ENCODE results near the gene ARID2. TPM values are rescaled to one million over a fixed set of nuclear protein-coding genes. Genes with fewer than 3 reads are reported as not detected.

Gene ARID2
- total RNA-seq, 2 donors from 2014 or later: 29.6 TPM

- peaks cover 2 to 5% of the 10 kb centered on the region in 2 donors for H3K36me3 Mint-ChIP-seq (ENCODE audit: insufficient read depth in 2 of 2)
- H3K4me1 Mint-ChIP-seq (ENCODE audit: low read depth): no peaks in the 10 kb centered on the region
- DNase-seq (no peak), ATAC-seq (replicated peaks in 1 of 2) (no peak)
- H3K9me3 Mint-ChIP-seq: peaks cover 3 to 7% of the 10 kb centered on the region in 2 donors
- no peak overlapping the region for H3K27ac Mint-ChIP-seq
- no peak overlapping the region for H3K4me3 Mint-ChIP-seq
- H3K27me3 Mint-ChIP-seq (ENCODE audit: low read depth): no peaks in the 10 kb centered on the region
Observed at GRCh38 chr12:45705404-45705803, 24.1 kb upstream of the ARID2 start.

GRCh38 chr12:45707241-45707857 lies 22.2 kb upstream of the ARID2 start:
- H3K4me3 Mint-ChIP-seq: no peak overlapping the region
- DNase-seq (no peak), ATAC-seq (replicated peaks in 1 of 2) (no peak)
- H3K9me3 Mint-ChIP-seq: peaks cover 0 to 2% of the 10 kb centered on the region in 2 donors
- H3K4me1 Mint-ChIP-seq (ENCODE audit: low read depth): no peaks in the 10 kb centered on the region
- H3K27me3 Mint-ChIP-seq (ENCODE audit: low read depth): no peaks in the 10 kb centered on the region
- H3K27ac Mint-ChIP-seq: no peak overlapping the region
- H3K36me3 Mint-ChIP-seq (ENCODE audit: insufficient read depth in 2 of 2): no peaks in the 10 kb centered on the region

- ATAC-seq (replicated peaks in 1 of 2): no peak
- H3K9me3 Mint-ChIP-seq: peaks cover 0 to 1% of the 10 kb centered on the region in 2 donors
- no peaks in the 10 kb centered on the region for H3K36me3 Mint-ChIP-seq (ENCODE audit: insufficient read depth in 2 of 2)
- H3K27me3 Mint-ChIP-seq (ENCODE audit: low read depth): no peaks in the 10 kb centered on the region
- no peak for DNase-seq
- no peak overlapping the region for H3K4me3 Mint-ChIP-seq
- no peak overlapping the region for H3K27ac Mint-ChIP-seq
- H3K4me1 Mint-ChIP-seq (ENCODE audit: low read depth): no peaks in the 10 kb centered on the region
Observed at GRCh38 chr12:45708363-45708762, 21.1 kb upstream of the ARID2 start.

DNA sequence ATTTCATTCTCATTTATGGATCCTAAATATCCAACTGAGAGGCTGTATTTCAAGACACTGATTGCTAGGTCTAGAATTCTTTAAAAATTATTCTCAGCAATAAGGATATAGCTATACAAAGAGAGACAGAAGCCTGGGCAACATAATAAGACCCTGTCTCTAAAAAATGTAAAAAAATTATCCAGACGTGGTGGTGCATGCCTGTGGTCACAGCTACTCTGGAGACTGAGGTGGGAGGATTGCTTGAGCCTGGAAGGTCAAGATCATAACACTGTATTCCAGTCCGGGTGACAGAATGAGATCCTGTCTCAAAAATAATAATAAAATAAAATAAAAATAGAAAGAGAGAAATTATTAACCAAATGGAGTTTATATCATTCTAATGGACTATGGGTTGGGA lies 20.6 kb upstream of the ARID2 start:
- Mint-ChIP-seq H3K4me1 (ENCODE audit: low read depth) (no peaks in the 10 kb centered on the region), H3K36me3 (ENCODE audit: insufficient read depth in 2 of 2) (no peaks in the 10 kb centered on the region), H3K27me3 (ENCODE audit: low read depth) (no peaks in the 10 kb centered on the region), H3K9me3 (no peaks in the 10 kb centered on the region), H3K4me3 (no peak overlapping the region), H3K27ac (no peak overlapping the region)
- no peak for DNase-seq
- no peak for ATAC-seq (replicated peaks in 1 of 2)

GRCh38 chr12:45712319-45712718 lies 17.2 kb upstream of the ARID2 start:
- H3K9me3 Mint-ChIP-seq: no peaks in the 10 kb centered on the region
- H3K36me3 Mint-ChIP-seq (ENCODE audit: insufficient read depth in 2 of 2): peaks cover 0 to 2% of the 10 kb centered on the region in 2 donors
- ATAC-seq (replicated peaks in 1 of 2): no peak
- H3K4me1 Mint-ChIP-seq (ENCODE audit: low read depth): no peaks in the 10 kb centered on the region
- no peak overlapping the region for H3K4me3 Mint-ChIP-seq
- H3K27me3 Mint-ChIP-seq (ENCODE audit: low read depth): no peaks in the 10 kb centered on the region
- no peak for DNase-seq
- H3K27ac Mint-ChIP-seq: no peak overlapping the region

DNA sequence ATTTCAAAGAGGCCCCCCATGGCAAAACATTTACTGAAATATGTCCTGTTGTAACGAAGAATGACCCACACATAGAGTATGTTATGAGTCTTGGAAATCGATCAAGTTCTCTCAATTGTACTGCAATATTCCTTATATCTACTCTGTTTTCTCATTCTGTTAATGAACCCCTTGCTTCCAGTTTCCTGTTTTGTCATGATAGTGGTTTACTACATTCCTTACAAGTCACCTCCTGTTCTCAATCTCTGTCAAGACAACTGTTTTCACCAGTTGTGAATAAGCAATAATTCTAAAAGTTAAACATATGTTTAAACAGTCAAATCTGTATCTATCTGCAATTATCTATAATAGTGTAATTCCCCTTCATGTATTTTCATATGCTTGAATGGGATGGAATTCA lies 16.4 kb upstream of the ARID2 start:
- no peak for DNase-seq
- ATAC-seq (replicated peaks in 1 of 2): no peak
- H3K4me1 Mint-ChIP-seq (ENCODE audit: low read depth): no peaks in the 10 kb centered on the region

DNA sequence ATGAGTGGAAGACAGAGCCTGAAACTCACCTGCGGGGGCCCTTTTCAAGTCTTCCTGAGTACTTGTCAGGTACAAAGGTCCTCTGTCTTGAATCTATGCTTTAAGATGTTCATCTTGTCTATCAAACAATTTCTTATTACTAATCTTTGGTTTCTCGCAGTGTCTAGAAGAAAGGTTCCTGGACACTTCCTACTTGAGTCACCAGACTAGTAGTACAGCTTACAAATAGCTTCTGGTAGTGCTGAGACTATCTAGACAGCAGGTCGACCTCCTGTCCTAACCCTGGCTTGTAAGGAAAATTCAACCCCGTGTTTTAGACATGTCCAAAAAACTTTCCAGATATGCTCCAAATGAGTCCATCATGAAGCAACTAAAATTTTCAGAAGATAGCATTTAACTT lies 11.2 kb upstream of the ARID2 start:
- H3K27ac Mint-ChIP-seq: peak overlapping the region; percentile 42
- peaks cover 2 to 4% of the 10 kb centered on the region in 2 donors for H3K36me3 Mint-ChIP-seq (ENCODE audit: insufficient read depth in 2 of 2)
- no peak overlapping the region for H3K4me3 Mint-ChIP-seq
- H3K27me3 Mint-ChIP-seq (ENCODE audit: low read depth): no peaks in the 10 kb centered on the region
- H3K9me3 Mint-ChIP-seq: no peaks in the 10 kb centered on the region
- ATAC-seq (replicated peaks in 1 of 2): no peak
- DNase-seq: no peak
- peaks cover 42% of the 10 kb centered on the region for H3K4me1 Mint-ChIP-seq (ENCODE audit: low read depth)

More for the DNA sequence above, 16.4 kb upstream of the ARID2 start:
- Mint-ChIP-seq H3K27me3 (ENCODE audit: low read depth) (no peaks in the 10 kb centered on the region), H3K4me3 (no peak overlapping the region), H3K9me3 (no peaks in the 10 kb centered on the region), H3K27ac (no peak overlapping the region), H3K36me3 (ENCODE audit: insufficient read depth in 2 of 2) (peaks cover 0 to 2% of the 10 kb centered on the region in 2 donors)

DNA sequence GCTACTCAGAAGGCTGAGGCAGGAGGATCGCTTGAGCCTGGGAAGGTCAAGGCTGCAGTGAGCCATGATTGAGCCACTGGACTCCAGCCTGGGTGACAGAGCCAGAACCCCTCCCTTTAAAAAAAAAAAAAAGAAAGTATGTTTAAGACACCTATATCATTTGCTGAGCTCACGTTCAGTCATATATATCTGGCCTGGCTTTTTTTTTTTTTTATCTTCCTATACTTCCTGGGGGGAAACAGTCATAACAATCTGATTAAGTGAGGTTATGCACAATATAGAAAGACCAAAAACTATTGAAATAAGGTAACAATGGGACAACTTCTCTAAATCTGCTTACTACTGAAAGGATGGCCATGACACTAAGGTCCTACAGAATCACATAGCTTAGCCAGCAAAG lies 9.4 kb upstream of the ARID2 start:
- Mint-ChIP-seq H3K27ac (no peak overlapping the region), H3K4me1 (ENCODE audit: low read depth) (peaks cover 49% of the 10 kb centered on the region), H3K27me3 (ENCODE audit: low read depth) (no peaks in the 10 kb centered on the region), H3K36me3 (ENCODE audit: insufficient read depth in 2 of 2) (peaks cover 2% of the 10 kb centered on the region in 2 donors), H3K9me3 (no peaks in the 10 kb centered on the region), H3K4me3 (no peak overlapping the region)
- DNase-seq: no peak
- peak; percentile 36 to 75 for ATAC-seq (replicated peaks in 1 of 2)

GRCh38 chr12:45721369-45721768 lies 8.1 kb upstream of the ARID2 start:
- Mint-ChIP-seq H3K36me3 (ENCODE audit: insufficient read depth in 2 of 2) (peaks cover 5 to 8% of the 10 kb centered on the region in 2 donors), H3K27me3 (ENCODE audit: low read depth) (no peaks in the 10 kb centered on the region), H3K9me3 (no peaks in the 10 kb centered on the region), H3K27ac (peak overlapping the region; percentile 46), H3K4me1 (ENCODE audit: low read depth) (peaks cover 51% of the 10 kb centered on the region), H3K4me3 (peak overlapping the region in 1 of 2 donors; percentile 6)
- no peak for ATAC-seq (replicated peaks in 1 of 2)
- no peak for DNase-seq

GRCh38 chr12:45721954-45722353 lies 7.6 kb upstream of the ARID2 start:
- Mint-ChIP-seq H3K4me1 (ENCODE audit: low read depth) (peaks cover 51% of the 10 kb centered on the region), H3K36me3 (ENCODE audit: insufficient read depth in 2 of 2) (peaks cover 8 to 11% of the 10 kb centered on the region in 2 donors), H3K27me3 (ENCODE audit: low read depth) (no peaks in the 10 kb centered on the region), H3K27ac (no peak overlapping the region), H3K9me3 (no peaks in the 10 kb centered on the region), H3K4me3 (peak overlapping the region in 1 of 2 donors; percentile 6)
- DNase-seq (no peak), ATAC-seq (replicated peaks in 1 of 2) (no peak)

GRCh38 chr12:45725631-45726602 lies 3.6 kb upstream of the ARID2 start:
- H3K36me3 Mint-ChIP-seq (ENCODE audit: insufficient read depth in 2 of 2): peaks cover 11 to 16% of the 10 kb centered on the region in 2 donors
- no peaks in the 10 kb centered on the region for H3K9me3 Mint-ChIP-seq
- peaks cover 33% of the 10 kb centered on the region for H3K4me1 Mint-ChIP-seq (ENCODE audit: low read depth)
- H3K27me3 Mint-ChIP-seq (ENCODE audit: low read depth): no peaks in the 10 kb centered on the region
- no peak for ATAC-seq (replicated peaks in 1 of 2)
- DNase-seq: peak; percentile 21 to 24
- peak overlapping the region; percentile 95 to 100 for H3K4me3 Mint-ChIP-seq
- peak overlapping the region; percentile 100 for H3K27ac Mint-ChIP-seq

DNA sequence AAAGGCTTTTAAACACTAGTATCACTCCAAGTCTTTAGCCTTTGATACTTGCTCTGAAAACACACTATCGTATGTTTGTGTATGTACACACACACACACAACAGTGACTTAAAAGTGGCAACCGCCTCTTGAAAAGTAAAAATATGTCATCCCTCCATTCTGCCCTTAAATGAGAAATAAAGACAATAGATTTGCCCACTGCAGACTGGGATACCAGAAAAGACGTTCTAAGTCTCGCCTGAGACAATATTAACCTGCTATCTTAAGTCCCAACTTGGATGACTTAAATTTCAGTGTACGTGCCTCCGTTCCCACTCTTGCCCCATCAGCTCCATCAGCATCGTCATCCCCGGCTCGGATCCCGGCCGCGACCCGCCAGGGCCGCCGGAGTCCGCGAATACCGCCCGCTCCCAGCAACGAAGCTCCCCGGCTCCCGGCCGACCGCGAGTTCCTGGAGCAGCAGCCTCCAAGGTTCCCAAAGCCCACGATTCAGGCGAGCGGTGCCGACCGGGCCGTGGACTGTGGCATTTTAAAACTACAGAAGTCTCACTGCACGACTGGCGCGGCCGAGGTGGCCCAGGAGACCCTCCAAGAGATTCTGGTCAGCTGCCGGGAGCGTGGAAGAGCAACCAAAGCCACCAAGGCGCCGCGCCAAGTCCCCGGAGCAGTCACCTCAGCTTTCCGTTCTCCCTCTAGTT lies 2.8 kb upstream of the ARID2 start:
- Mint-ChIP-seq H3K9me3 (no peaks in the 10 kb centered on the region), H3K36me3 (ENCODE audit: insufficient read depth in 2 of 2) (peaks cover 8 to 17% of the 10 kb centered on the region in 2 donors), H3K27ac (peak overlapping the region; percentile 100), H3K4me3 (peak overlapping the region; percentile 95 to 100), H3K27me3 (ENCODE audit: low read depth) (no peaks in the 10 kb centered on the region), H3K4me1 (ENCODE audit: low read depth) (peaks cover 25% of the 10 kb centered on the region)
- no peak for ATAC-seq (replicated peaks in 1 of 2)
- DNase-seq: peak; percentile 28 to 55

Data from activated T-cell treated with anti-CD3 and anti-CD28 coated beads, Interleukin-2, amount 50 U/mL, for 72 hours (primary cell).